NCI-H1092 treated with DMSO at 0.1 percent for 48 hours (cell line): ENCODE measurements around the gene DRC3.
"Not testable (repeated sequence)": the region's sequence is repeated elsewhere in the genome, so short reads cannot be mapped to it uniquely, and the experiment has no call there.

Experiments used
- DNase-seq: peaks from one replicate; lab custom pipeline; 2025; lab: John Stamatoyannopoulos, UW

Gene DRC3

GRCh38 chr17:17972126-17972951 lies at the start of gene DRC3, which contains the start of gene TOM1L2:
TSS of gene DRC3 (plus strand) at chr17:17972862. CDS start at chr17:17977599, 4,737 bp downstream.
TSS of gene TOM1L2 (minus strand) at chr17:17972400. CDS start at chr17:17972313, 87 bp downstream.
- peak; percentile 99 for DNase-seq

- no peak for DNase-seq
These were observed 48.4 kb upstream of the DRC3 start for GRCh38 chr17:17924131-17924856.

GRCh38 chr17:17924857-17925250 lies 47.8 kb upstream of the DRC3 start:
- DNase-seq: no peak

GRCh38 chr17:17926036-17926435 lies 46.6 kb upstream of the DRC3 start:
- no peak for DNase-seq

- DNase-seq: no peak
These were observed 45.7 kb upstream of the DRC3 start for GRCh38 chr17:17926840-17927449.

GRCh38 chr17:17928398-17929287 lies 44.0 kb upstream of the DRC3 start:
- DNase-seq: no peak

GRCh38 chr17:17929655-17930380 lies 42.8 kb upstream of the DRC3 start:
- no peak for DNase-seq

- DNase-seq: no peak
These were observed 42.0 kb upstream of the DRC3 start for GRCh38 chr17:17930674-17931073.

- DNase-seq: no peak
These were observed 41.5 kb upstream of the DRC3 start for GRCh38 chr17:17931159-17931558.

GRCh38 chr17:17933775-17934174 lies 38.9 kb upstream of the DRC3 start:
- DNase-seq: no peak

GRCh38 chr17:17934214-17934613 lies 38.4 kb upstream of the DRC3 start:
- no peak for DNase-seq

- no peak for DNase-seq
These were observed 37.9 kb upstream of the DRC3 start for GRCh38 chr17:17934806-17935205.

- no peak for DNase-seq
These were observed 37.1 kb upstream of the DRC3 start for GRCh38 chr17:17935321-17936271.

- no peak for DNase-seq
These were observed 35.3 kb upstream of the DRC3 start for GRCh38 chr17:17937201-17937853.

GRCh38 chr17:17937958-17938357 lies 34.7 kb upstream of the DRC3 start:
- no peak for DNase-seq

GRCh38 chr17:17938388-17939107 lies 34.1 kb upstream of the DRC3 start:
- DNase-seq: no peak

GRCh38 chr17:17939941-17940340 lies 32.7 kb upstream of the DRC3 start:
- not testable (repeated sequence) for DNase-seq

GRCh38 chr17:17940441-17940911 lies 32.2 kb upstream of the DRC3 start:
- DNase-seq: peak; percentile 23

GRCh38 chr17:17941015-17941414 lies 31.6 kb upstream of the DRC3 start:
- no peak for DNase-seq
